IMR-90 (cell line): ENCODE data around the gene VAV3.

ENCODE experiments used
- BHLHE40 ChIP-seq: fragments of 150-350 bp; IDR thresholded peaks from 2 replicates; pipeline ENCODE4 v1.6.1; 2016; ENCODE audit warnings: mild to moderate bottlenecking, low read depth, low read length
- CEBPB ChIP-seq: IDR thresholded peaks from 2 replicates; pipeline ENCODE4 v1.6.1; 2012; ENCODE audit warnings: low read depth, low read length, improper control_type of control experiment
- CHD1 ChIP-seq: IDR thresholded peaks from 2 replicates; pipeline ENCODE4 v1.6.1; 2012; ENCODE audit warnings: low read depth, low read length, improper control_type of control experiment
- FOS ChIP-seq: fragments of 150-350 bp; IDR thresholded peaks from 2 replicates; pipeline ENCODE4 v1.6.1; 2016; ENCODE audit warnings: low read depth, low read length
- MAFK ChIP-seq: IDR thresholded peaks from 2 replicates; pipeline ENCODE4 v1.6.1; 2012; ENCODE audit warnings: low read depth, low read length, improper control_type of control experiment
- MAZ ChIP-seq: IDR thresholded peaks from 2 replicates; pipeline ENCODE4 v1.6.1; 2012; ENCODE audit warnings: low read depth, mild to moderate bottlenecking, low read length, improper control_type of control experiment, moderate library complexity, borderline replicate concordance
- MXI1 ChIP-seq: IDR thresholded peaks from 2 replicates; pipeline ENCODE4 v1.6.1; 2012; ENCODE audit warnings: low read depth, mild to moderate bottlenecking, low read length, moderate library complexity, borderline replicate concordance
- NFE2L2 ChIP-seq: fragments of 150-350 bp; IDR thresholded peaks from 2 replicates; pipeline ENCODE4 v1.6.1; 2016; ENCODE audit warnings: low read depth, mild to moderate bottlenecking, low read length
- POLR2A ChIP-seq: IDR thresholded peaks from 2 replicates; pipeline ENCODE4 v1.6.1; 2012; ENCODE audit warnings: mild to moderate bottlenecking, low read depth, low read length
- RAD21 ChIP-seq: IDR thresholded peaks from 2 replicates; pipeline ENCODE4 v1.6.1; 2012; ENCODE audit warnings: low read length, improper control_type of control experiment
- RCOR1 ChIP-seq: IDR thresholded peaks from 2 replicates; pipeline ENCODE4 v1.6.1; 2012; ENCODE audit warnings: mild to moderate bottlenecking, low read length, improper control_type of control experiment; ENCODE audit not compliant: insufficient replicate concordance
- RFX5 ChIP-seq: IDR thresholded peaks from 2 replicates; pipeline ENCODE4 v1.8.0; 2012; ENCODE audit warnings: low read depth, mild to moderate bottlenecking, low read length, moderate library complexity
- SMC3 ChIP-seq: fragments of 150-350 bp; IDR thresholded peaks from 2 replicates; pipeline ENCODE4 v1.6.1; 2016; ENCODE audit warnings: low read depth, mild to moderate bottlenecking, antibody characterized with exemption, low read length, moderate library complexity
- TF ChIP-seq, protein P1 (sequence below): conservative IDR thresholded peaks from 2 replicates; pipeline ENCODE4 v1.5.1; 2012; ENCODE audit warnings: mild to moderate bottlenecking, low read depth, low read length, improper control_type of control experiment

- TF ChIP-seq, protein P1, sequence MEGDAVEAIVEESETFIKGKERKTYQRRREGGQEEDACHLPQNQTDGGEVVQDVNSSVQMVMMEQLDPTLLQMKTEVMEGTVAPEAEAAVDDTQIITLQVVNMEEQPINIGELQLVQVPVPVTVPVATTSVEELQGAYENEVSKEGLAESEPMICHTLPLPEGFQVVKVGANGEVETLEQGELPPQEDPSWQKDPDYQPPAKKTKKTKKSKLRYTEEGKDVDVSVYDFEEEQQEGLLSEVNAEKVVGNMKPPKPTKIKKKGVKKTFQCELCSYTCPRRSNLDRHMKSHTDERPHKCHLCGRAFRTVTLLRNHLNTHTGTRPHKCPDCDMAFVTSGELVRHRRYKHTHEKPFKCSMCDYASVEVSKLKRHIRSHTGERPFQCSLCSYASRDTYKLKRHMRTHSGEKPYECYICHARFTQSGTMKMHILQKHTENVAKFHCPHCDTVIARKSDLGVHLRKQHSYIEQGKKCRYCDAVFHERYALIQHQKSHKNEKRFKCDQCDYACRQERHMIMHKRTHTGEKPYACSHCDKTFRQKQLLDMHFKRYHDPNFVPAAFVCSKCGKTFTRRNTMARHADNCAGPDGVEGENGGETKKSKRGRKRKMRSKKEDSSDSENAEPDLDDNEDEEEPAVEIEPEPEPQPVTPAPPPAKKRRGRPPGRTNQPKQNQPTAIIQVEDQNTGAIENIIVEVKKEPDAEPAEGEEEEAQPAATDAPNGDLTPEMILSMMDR, result no peak
- TF ChIP-seq MAFK (no peak), RFX5 (no peak), BHLHE40 (no peak), SMC3 (no peak), FOS (no peak), POLR2A (no peak), RAD21 (no peak), NFE2L2 (no peak), RCOR1 (no peak), MXI1 (no peak), CHD1 (no peak), CEBPB (no peak), MAZ (no peak)
These were observed 257.9 kb downstream of the VAV3 start for GRCh38 chr1:107707111-107707510.
